ENCODE results near the gene SEPTIN3. TPM values are rescaled to one million over a fixed set of nuclear protein-coding genes. Genes with fewer than 3 reads are reported as not detected.

The SEPTIN3 gene
- total and polyA plus RNA-seq, 8 donors: 0.99 to 2.0 (median 1.5) TPM

GRCh38 chr22:41970601-41971000 is 1.4 kb downstream of the SEPTIN3 start:
- TF ChIP-seq CTCF (IDR thresholded peaks at IDR 0.05): no peak
- peaks cover 0 to 50% of the 10 kb centered on the region in 2 donors for H3K27me3 ChIP-seq
- DNase-seq (no peak), ATAC-seq (no peak)
- H3K4me3 ChIP-seq: no peak overlapping the region
- no peaks in the 10 kb centered on the region for H3K4me1 ChIP-seq
- intact Hi-C loops (cut with DNase I): no loop called here
- no peak overlapping the region for H3K27ac ChIP-seq
- H3K36me3 ChIP-seq: no peaks in the 10 kb centered on the region
- H3K9me3 ChIP-seq: no peaks in the 10 kb centered on the region

- DNase-seq (no peak), ATAC-seq (no peak)
- no peaks in the 10 kb centered on the region for H3K9me3 ChIP-seq
- peaks cover 5 to 59% of the 10 kb centered on the region in 2 donors for H3K27me3 ChIP-seq
- intact Hi-C loops (cut with DNase I): no loop called here
- H3K27ac ChIP-seq: no peak overlapping the region
- TF ChIP-seq CTCF (IDR thresholded peaks at IDR 0.05): no peak
- peaks cover 0 to 4% of the 10 kb centered on the region in 2 donors for H3K4me1 ChIP-seq
- no peak overlapping the region for H3K4me3 ChIP-seq
- no peaks in the 10 kb centered on the region for H3K36me3 ChIP-seq
These were observed 2.2 kb downstream of the SEPTIN3 start for GRCh38 chr22:41971431-41971830.

GRCh38 chr22:41974691-41975290 is 5.5 kb downstream of the SEPTIN3 start:
- no peak for DNase-seq
- H3K27me3 ChIP-seq: peaks cover 8 to 79% of the 10 kb centered on the region in 2 donors
- no peak overlapping the region for H3K4me3 ChIP-seq
- TF ChIP-seq CTCF (IDR thresholded peaks at IDR 0.05): no peak
- no peaks in the 10 kb centered on the region for H3K9me3 ChIP-seq
- intact Hi-C loops (cut with DNase I): no loop called here
- peaks cover 4 to 10% of the 10 kb centered on the region in 2 donors for H3K4me1 ChIP-seq
- H3K36me3 ChIP-seq: no peaks in the 10 kb centered on the region
- H3K27ac ChIP-seq: no peak overlapping the region
- no peak for ATAC-seq

GRCh38 chr22:41975299-41976069 is 6.2 kb downstream of the SEPTIN3 start:
- Histone ChIP-seq H3K27me3 (peaks cover 8 to 79% of the 10 kb centered on the region in 2 donors), H3K4me3 (no peak overlapping the region), H3K36me3 (no peaks in the 10 kb centered on the region), H3K27ac (no peak overlapping the region), H3K4me1 (peaks cover 4 to 10% of the 10 kb centered on the region in 2 donors), H3K9me3 (no peaks in the 10 kb centered on the region)
- intact Hi-C loops (cut with DNase I): no loop called here
- no peak for DNase-seq
- no peak for TF ChIP-seq CTCF (IDR thresholded peaks at IDR 0.05)
- ATAC-seq: no peak

GRCh38 chr22:41976070-41976901 is 7.0 kb downstream of the SEPTIN3 start:
- DNase-seq (peak in 1 of 4 donors; percentile 91), ATAC-seq (peak; percentile 74)
- Histone ChIP-seq H3K9me3 (no peaks in the 10 kb centered on the region), H3K27me3 (peaks cover 8 to 71% of the 10 kb centered on the region in 2 donors), H3K4me1 (peaks cover 4 to 10% of the 10 kb centered on the region in 2 donors), H3K36me3 (no peaks in the 10 kb centered on the region), H3K4me3 (peak overlapping the region; percentile 28 to 45), H3K27ac (no peak overlapping the region)
- intact Hi-C loops (cut with DNase I): no loop called here
- no peak for TF ChIP-seq CTCF (IDR thresholded peaks at IDR 0.05)

Measured in left lung (tissue), 10 donors.